GM23338 (cell line): ENCODE measurements around the gene FEM1B. TPM values are rescaled to one million over a fixed set of nuclear protein-coding genes. Genes with fewer than 3 reads are reported as not detected.

ENCODE experiments used
- ATAC-seq: fragments of 200-7000 bp; cut with Tn5 transposase; 3 replicates; pipeline ENCODE4 v1.9.1; 2020
- DNase-seq: peaks from one replicate; pipeline ENCODE4 v3.0.0-alpha.2; 2015; ENCODE audit warnings: low spot score
- H2AFZ ChIP-seq: fragments of 200-600 bp; sonication (generic); 2 replicates; pipeline ENCODE4 v1.8.0; 2016; ENCODE audit warnings: antibody characterized with exemption, mild to moderate bottlenecking, moderate library complexity
- H3F3A ChIP-seq: fragments of 200-600 bp; sonication (generic); replicated peaks from 2 replicates; pipeline ENCODE4 v1.8.0; 2017; ENCODE audit warnings: antibody characterized with exemption, mixed run types, low read depth
- H3K27ac ChIP-seq: fragments of 200-600 bp; sonication (generic); 2 replicates; pipeline ENCODE4 v1.6.1; 2016; ENCODE audit warnings: low read depth
- H3K27me3 ChIP-seq: fragments of 200-600 bp; sonication (generic); 2 replicates; pipeline ENCODE4 v1.8.0; 2016; ENCODE audit warnings: mild to moderate bottlenecking, mixed run types, moderate library complexity; ENCODE audit not compliant: insufficient read depth
- H3K36me3 ChIP-seq: fragments of 200-600 bp; sonication (generic); 2 replicates; pipeline ENCODE4 v1.8.0; 2016; ENCODE audit warnings: mild to moderate bottlenecking; ENCODE audit not compliant: insufficient read depth
- H3K4me1 ChIP-seq: fragments of 200-600 bp; sonication (generic); 2 replicates; pipeline ENCODE4 v1.8.0; 2016; ENCODE audit warnings: mild to moderate bottlenecking, moderate library complexity; ENCODE audit not compliant: insufficient read depth
- H3K4me2 ChIP-seq: fragments of 200-600 bp; sonication (generic); 2 replicates; pipeline ENCODE4 v1.7.1; 2017; ENCODE audit warnings: mixed run types
- H3K4me3 ChIP-seq: fragments of 200-600 bp; sonication (generic); 2 replicates; pipeline ENCODE4 v1.6.1; 2016; ENCODE audit warnings: mixed run types
- H3K79me2 ChIP-seq: fragments of 200-600 bp; sonication (generic); replicated peaks from 2 replicates; pipeline ENCODE4 v1.8.0; 2017; ENCODE audit warnings: mild to moderate bottlenecking; ENCODE audit not compliant: insufficient read depth
- H3K9me2 ChIP-seq: fragments of 200-600 bp; sonication (generic); 2 replicates; pipeline ENCODE4 v1.8.0; 2017; ENCODE audit not compliant: insufficient read depth
- H4K20me1 ChIP-seq: fragments of 200-600 bp; sonication (generic); replicated peaks from 2 replicates; pipeline ENCODE4 v1.8.0; 2017; ENCODE audit warnings: mild to moderate bottlenecking; ENCODE audit not compliant: insufficient read depth
- H3K27ac Mint-ChIP-seq: 2 replicates; pipeline ENCODE4 v1.8.0; 2020; ENCODE audit warnings: inconsistent platforms, mild to moderate bottlenecking, moderate library complexity, mixed read lengths
- H3K27me3 Mint-ChIP-seq: 3 replicates; pipeline ENCODE4 v1.8.0; 2022; ENCODE audit warnings: low read depth, mild to moderate bottlenecking, moderate library complexity, mixed read lengths, inconsistent platforms; ENCODE audit not compliant: insufficient read depth, poor library complexity
- H3K36me3 Mint-ChIP-seq: 3 replicates; pipeline ENCODE4 v1.8.0; 2021; ENCODE audit warnings: low read depth, mild to moderate bottlenecking, inconsistent platforms, moderate library complexity, mixed read lengths
- H3K4me1 Mint-ChIP-seq: 3 replicates; pipeline ENCODE4 v1.8.0; 2020; ENCODE audit warnings: mild to moderate bottlenecking, inconsistent platforms, mixed read lengths
- H3K4me3 Mint-ChIP-seq: 3 replicates; pipeline ENCODE4 v1.8.0; 2021; ENCODE audit warnings: moderate library complexity, mild to moderate bottlenecking, inconsistent platforms, mixed read lengths
- H3K9me3 Mint-ChIP-seq: 3 replicates; pipeline ENCODE4 v1.8.0; 2020; ENCODE audit warnings: moderate library complexity, mild to moderate bottlenecking, inconsistent platforms, mixed read lengths
- CREB1 ChIP-seq: fragments of 250-450 bp; sonication (Bioruptor Pico); IDR thresholded peaks from 2 replicates; pipeline ENCODE4 v1.5.0; 2020; ENCODE audit warnings: low read depth, mild to moderate bottlenecking, moderate library complexity
- JUNB ChIP-seq: IDR thresholded peaks from one replicate; pipeline ENCODE4 v1.6.1; 2016; ENCODE audit warnings: antibody characterized with exemption; ENCODE audit not compliant: unreplicated experiment
- NANOG ChIP-seq: IDR thresholded peaks from 2 replicates; pipeline ENCODE4 v1.6.1; 2016; ENCODE audit warnings: antibody characterized with exemption, borderline replicate concordance
- REST ChIP-seq: IDR thresholded peaks from one replicate; pipeline ENCODE4 v1.6.1; 2018; ENCODE audit warnings: antibody characterized with exemption; ENCODE audit not compliant: unreplicated experiment
- STAT1 ChIP-seq: IDR thresholded peaks from one replicate; pipeline ENCODE4 v1.6.1; 2016; ENCODE audit warnings: antibody characterized with exemption; ENCODE audit not compliant: unreplicated experiment
- ZNF114 ChIP-seq: fragments of 250-450 bp; sonication (Bioruptor Pico); IDR thresholded peaks from 2 replicates; pipeline ENCODE4 v1.5.0; 2020; ENCODE audit warnings: mild to moderate bottlenecking, moderate library complexity
- polyA plus RNA-seq: library from polyadenylated mRNA; unstranded; fragments of >200 nt; fragmentation: Nextera tagmentation; extraction: Ambion mirVana; gene quantifications from 2 replicates; pipeline ENCODE4 v1.2.1, GENCODE V29; 2016
- total RNA-seq: library from RNA; depleted of rRNA; stranded (reverse); fragments of >200 nt; shearing (Covaris generic); gene quantifications from 2 replicates; pipeline ENCODE4 v1.2.3, GENCODE V29; 2014
- TF ChIP-seq, protein P1 (sequence below): IDR thresholded peaks from 2 replicates; pipeline ENCODE4 v1.6.1; 2016; ENCODE audit warnings: antibody characterized with exemption
- TF ChIP-seq, protein P2 (sequence below), 2 experiments: fragments of 200-600 bp in 1 of 2; sonication (generic) in 1 of 2; conservative IDR thresholded peaks; 2 replicates each; pipeline versions ENCODE4 v1.5.1 to v1.6.1; 2016 to 2017; ENCODE audit warnings: antibody characterized with exemption in 2 of 2, low read depth in 2 of 2, mild to moderate bottlenecking in 2 of 2, moderate library complexity in 1 of 2
- TF ChIP-seq, protein P3 (sequence below): fragments of 250-450 bp; sonication (Bioruptor Pico); IDR thresholded peaks from 2 replicates; pipeline ENCODE4 v1.5.0; 2020; ENCODE audit warnings: mild to moderate bottlenecking, moderate library complexity

The FEM1B gene
- total and polyA plus RNA-seq, 2 experiments from 2014 or later = 13.0 to 82.0 TPM

- H3K27me3 Mint-ChIP-seq = peaks cover 5% of the 10 kb centered on the region
- no peak overlapping the region for H3K4me3 Mint-ChIP-seq
- TF ChIP-seq, protein P1, sequence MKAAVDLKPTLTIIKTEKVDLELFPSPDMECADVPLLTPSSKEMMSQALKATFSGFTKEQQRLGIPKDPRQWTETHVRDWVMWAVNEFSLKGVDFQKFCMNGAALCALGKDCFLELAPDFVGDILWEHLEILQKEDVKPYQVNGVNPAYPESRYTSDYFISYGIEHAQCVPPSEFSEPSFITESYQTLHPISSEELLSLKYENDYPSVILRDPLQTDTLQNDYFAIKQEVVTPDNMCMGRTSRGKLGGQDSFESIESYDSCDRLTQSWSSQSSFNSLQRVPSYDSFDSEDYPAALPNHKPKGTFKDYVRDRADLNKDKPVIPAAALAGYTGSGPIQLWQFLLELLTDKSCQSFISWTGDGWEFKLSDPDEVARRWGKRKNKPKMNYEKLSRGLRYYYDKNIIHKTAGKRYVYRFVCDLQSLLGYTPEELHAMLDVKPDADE = no peak
- TF ChIP-seq STAT1 (no peak), NANOG (no peak), ZNF114 (CRISPR knock-in tag) (no peak), REST (no peak), JUNB (no peak), CREB1 (CRISPR knock-in tag) (no peak)
- TF ChIP-seq, protein P2, sequence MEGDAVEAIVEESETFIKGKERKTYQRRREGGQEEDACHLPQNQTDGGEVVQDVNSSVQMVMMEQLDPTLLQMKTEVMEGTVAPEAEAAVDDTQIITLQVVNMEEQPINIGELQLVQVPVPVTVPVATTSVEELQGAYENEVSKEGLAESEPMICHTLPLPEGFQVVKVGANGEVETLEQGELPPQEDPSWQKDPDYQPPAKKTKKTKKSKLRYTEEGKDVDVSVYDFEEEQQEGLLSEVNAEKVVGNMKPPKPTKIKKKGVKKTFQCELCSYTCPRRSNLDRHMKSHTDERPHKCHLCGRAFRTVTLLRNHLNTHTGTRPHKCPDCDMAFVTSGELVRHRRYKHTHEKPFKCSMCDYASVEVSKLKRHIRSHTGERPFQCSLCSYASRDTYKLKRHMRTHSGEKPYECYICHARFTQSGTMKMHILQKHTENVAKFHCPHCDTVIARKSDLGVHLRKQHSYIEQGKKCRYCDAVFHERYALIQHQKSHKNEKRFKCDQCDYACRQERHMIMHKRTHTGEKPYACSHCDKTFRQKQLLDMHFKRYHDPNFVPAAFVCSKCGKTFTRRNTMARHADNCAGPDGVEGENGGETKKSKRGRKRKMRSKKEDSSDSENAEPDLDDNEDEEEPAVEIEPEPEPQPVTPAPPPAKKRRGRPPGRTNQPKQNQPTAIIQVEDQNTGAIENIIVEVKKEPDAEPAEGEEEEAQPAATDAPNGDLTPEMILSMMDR (conservative IDR thresholded peaks at IDR 0.05; ENCODE audit: low read depth in 2 of 2) = no peak
- TF ChIP-seq, protein P3, sequence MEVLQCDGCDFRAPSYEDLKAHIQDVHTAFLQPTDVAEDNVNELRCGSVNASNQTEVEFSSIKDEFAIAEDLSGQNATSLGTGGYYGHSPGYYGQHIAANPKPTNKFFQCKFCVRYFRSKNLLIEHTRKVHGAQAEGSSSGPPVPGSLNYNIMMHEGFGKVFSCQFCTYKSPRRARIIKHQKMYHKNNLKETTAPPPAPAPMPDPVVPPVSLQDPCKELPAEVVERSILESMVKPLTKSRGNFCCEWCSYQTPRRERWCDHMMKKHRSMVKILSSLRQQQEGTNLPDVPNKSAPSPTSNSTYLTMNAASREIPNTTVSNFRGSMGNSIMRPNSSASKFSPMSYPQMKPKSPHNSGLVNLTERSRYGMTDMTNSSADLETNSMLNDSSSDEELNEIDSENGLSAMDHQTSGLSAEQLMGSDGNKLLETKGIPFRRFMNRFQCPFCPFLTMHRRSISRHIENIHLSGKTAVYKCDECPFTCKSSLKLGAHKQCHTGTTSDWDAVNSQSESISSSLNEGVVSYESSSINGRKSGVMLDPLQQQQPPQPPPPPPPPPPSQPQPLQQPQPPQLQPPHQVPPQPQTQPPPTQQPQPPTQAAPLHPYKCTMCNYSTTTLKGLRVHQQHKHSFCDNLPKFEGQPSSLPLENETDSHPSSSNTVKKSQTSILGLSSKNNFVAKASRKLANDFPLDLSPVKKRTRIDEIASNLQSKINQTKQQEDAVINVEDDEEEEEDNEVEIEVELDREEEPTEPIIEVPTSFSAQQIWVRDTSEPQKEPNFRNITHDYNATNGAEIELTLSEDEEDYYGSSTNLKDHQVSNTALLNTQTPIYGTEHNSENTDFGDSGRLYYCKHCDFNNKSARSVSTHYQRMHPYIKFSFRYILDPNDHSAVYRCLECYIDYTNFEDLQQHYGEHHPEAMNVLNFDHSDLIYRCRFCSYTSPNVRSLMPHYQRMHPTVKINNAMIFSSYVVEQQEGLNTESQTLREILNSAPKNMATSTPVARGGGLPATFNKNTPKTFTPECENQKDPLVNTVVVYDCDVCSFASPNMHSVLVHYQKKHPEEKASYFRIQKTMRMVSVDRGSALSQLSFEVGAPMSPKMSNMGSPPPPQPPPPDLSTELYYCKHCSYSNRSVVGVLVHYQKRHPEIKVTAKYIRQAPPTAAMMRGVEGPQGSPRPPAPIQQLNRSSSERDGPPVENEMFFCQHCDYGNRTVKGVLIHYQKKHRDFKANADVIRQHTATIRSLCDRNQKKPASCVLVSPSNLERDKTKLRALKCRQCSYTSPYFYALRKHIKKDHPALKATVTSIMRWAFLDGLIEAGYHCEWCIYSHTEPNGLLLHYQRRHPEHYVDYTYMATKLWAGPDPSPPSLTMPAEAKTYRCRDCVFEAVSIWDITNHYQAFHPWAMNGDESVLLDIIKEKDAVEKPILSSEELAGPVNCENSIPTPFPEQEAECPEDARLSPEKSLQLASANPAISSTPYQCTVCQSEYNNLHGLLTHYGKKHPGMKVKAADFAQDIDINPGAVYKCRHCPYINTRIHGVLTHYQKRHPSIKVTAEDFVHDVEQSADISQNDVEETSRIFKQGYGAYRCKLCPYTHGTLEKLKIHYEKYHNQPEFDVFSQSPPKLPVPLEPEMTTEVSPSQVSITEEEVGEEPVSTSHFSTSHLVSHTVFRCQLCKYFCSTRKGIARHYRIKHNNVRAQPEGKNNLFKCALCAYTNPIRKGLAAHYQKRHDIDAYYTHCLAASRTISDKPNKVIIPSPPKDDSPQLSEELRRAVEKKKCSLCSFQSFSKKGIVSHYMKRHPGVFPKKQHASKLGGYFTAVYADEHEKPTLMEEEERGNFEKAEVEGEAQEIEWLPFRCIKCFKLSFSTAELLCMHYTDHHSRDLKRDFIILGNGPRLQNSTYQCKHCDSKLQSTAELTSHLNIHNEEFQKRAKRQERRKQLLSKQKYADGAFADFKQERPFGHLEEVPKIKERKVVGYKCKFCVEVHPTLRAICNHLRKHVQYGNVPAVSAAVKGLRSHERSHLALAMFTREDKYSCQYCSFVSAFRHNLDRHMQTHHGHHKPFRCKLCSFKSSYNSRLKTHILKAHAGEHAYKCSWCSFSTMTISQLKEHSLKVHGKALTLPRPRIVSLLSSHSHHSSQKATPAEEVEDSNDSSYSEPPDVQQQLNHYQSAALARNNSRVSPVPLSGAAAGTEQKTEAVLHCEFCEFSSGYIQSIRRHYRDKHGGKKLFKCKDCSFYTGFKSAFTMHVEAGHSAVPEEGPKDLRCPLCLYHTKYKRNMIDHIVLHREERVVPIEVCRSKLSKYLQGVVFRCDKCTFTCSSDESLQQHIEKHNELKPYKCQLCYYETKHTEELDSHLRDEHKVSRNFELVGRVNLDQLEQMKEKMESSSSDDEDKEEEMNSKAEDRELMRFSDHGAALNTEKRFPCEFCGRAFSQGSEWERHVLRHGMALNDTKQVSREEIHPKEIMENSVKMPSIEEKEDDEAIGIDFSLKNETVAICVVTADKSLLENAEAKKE = no peak
- no peak for ATAC-seq
- Histone ChIP-seq H4K20me1 (peaks cover 30% of the 10 kb centered on the region), H3K4me1 (peaks cover 73% of the 10 kb centered on the region), H3K4me2 (no peak overlapping the region), H3K27me3 (no peaks in the 10 kb centered on the region), H3K27ac (no peak overlapping the region), H2AFZ (no peak overlapping the region), H3K4me3 (no peak overlapping the region), H3F3A (no peaks in the 10 kb centered on the region; the same call in 1 of the 2 replicates), H3K79me2 (peaks cover 99% of the 10 kb centered on the region), H3K36me3 (no peaks in the 10 kb centered on the region), H3K9me2 (no peaks in the 10 kb centered on the region)
- H3K9me3 Mint-ChIP-seq = peaks cover 5% of the 10 kb centered on the region; the same call in 2 of the 3 replicates
- peaks cover 71% of the 10 kb centered on the region for H3K4me1 Mint-ChIP-seq
- DNase-seq = no peak
- H3K36me3 Mint-ChIP-seq = peaks cover 39% of the 10 kb centered on the region
- H3K27ac Mint-ChIP-seq = no peak overlapping the region
These were observed 12.2 kb downstream of the FEM1B start for GRCh38 chr15:68289621-68290352.
